Glomerular endothelial cell (primary cell): ENCODE measurements around the gene PI4KB. TPM values are rescaled to one million over a fixed set of nuclear protein-coding genes. Genes with fewer than 3 reads are reported as not detected.

Experiments
- total RNA-seq: library from RNA; depleted of rRNA; stranded (reverse); fragments of >200 nt; gene quantifications from 2 replicates; pipeline ENCODE4 v1.2.3, GENCODE V29; 2015

PI4KB gene
- total RNA-seq, 1 donor from 2014 or later = 56.1 TPM

Other genes with a start within 250 kb of the PI4KB start
- 20.2 and 28.1 TPM in 2 replicates for gene SEMA6C, start 180.8 kb downstream of the PI4KB start, total RNA-seq
- not detected in 2 replicates for gene TNFAIP8L2, start 170.8 kb downstream of the PI4KB start, total RNA-seq
- gene LYSMD1, start 161.5 kb downstream of the PI4KB start, total RNA-seq = 4.7 and 5.9 TPM in 2 replicates
- 39.3 and 42.6 TPM in 2 replicates for gene SCNM1, start 161.3 kb downstream of the PI4KB start, total RNA-seq
- not detected in 2 replicates for gene TMOD4, start 151.4 kb downstream of the PI4KB start, total RNA-seq
- gene VPS72, start 137.2 kb downstream of the PI4KB start, total RNA-seq = 38.1 and 58.2 TPM in 2 replicates
- 36.4 and 45.3 TPM in 2 replicates for gene PIP5K1A, start 128.9 kb downstream of the PI4KB start, total RNA-seq
- gene PSMD4, start 72.7 kb downstream of the PI4KB start, total RNA-seq = 151 and 156 TPM in 2 replicates
- 17.6 and 22.8 TPM in 2 replicates for gene ZNF687, start 45.1 kb downstream of the PI4KB start, total RNA-seq
- 45.6 and 47.0 TPM in 2 replicates for gene RFX5, start 19.8 kb upstream of the PI4KB start, total RNA-seq
- gene SELENBP1, start 45.3 kb upstream of the PI4KB start, total RNA-seq = 0.93 and 1.2 TPM in 2 replicates
- 289 and 321 TPM in 2 replicates for gene PSMB4, start 72.2 kb upstream of the PI4KB start, total RNA-seq
- 29.5 and 37.3 TPM in 2 replicates for gene POGZ, start 132.1 kb upstream of the PI4KB start, total RNA-seq
- 0.12 and 0.58 TPM in 2 replicates for gene CGN, start 184.0 kb upstream of the PI4KB start, total RNA-seq
- 5.1 and 6.8 TPM in 2 replicates for gene TUFT1, start 212.9 kb upstream of the PI4KB start, total RNA-seq